Measurements from ENCODE around the gene DNAH3. TPM values are rescaled to one million over a fixed set of nuclear protein-coding genes. Genes with fewer than 3 reads are reported as not detected.
"Not testable (repeated sequence)": the region's sequence is repeated elsewhere in the genome, so short reads cannot be mapped to it uniquely, and the experiment has no call there.

Gene DNAH3
- total RNA-seq, 4 donors from 2014 or later: 0.72 to 1.8 (median 1.4) TPM

DNA sequence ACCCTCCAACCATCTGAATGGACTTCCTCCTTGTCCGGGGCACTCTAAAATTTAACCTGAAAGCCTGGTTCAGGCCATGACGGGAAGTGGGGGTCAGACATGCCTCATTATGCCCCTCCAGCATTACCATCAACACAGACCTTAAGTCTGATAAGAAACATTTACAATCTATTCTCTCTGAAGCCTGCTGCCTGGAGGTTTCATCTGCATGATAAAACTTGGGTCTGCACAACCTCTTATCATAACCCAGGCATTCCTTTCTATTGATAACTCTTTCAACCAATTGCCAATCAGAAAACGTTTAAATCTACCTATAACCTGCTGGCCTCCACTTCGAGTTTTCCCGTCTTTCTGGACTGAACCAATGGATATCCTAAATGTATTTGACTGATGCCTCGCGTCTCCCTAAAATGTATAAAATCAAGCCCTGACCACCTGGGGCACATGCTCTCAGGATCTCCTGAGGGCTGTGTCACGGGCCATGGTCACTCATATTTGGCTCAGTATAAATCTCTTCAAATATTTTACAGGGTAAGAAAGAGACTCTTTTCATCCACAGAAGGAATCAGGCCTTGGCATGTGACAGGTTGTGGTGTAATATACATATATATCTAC is 204.5 kb downstream of the DNAH3 start:
- WGBS, 2 donors: 88 to 89% methylated on average over 8 of the region's 8 CpGs
- no peak for DNase-seq (ENCODE audit: low spot score in 2 of 2)
- H3K4me3 ChIP-seq (ENCODE audit: low read depth, poor library complexity, severe bottlenecking): no peak overlapping the region
- intact Hi-C loops (cut with DNase I; ENCODE audit: low total_unique reads): no loop called here
- TF ChIP-seq, protein P1, sequence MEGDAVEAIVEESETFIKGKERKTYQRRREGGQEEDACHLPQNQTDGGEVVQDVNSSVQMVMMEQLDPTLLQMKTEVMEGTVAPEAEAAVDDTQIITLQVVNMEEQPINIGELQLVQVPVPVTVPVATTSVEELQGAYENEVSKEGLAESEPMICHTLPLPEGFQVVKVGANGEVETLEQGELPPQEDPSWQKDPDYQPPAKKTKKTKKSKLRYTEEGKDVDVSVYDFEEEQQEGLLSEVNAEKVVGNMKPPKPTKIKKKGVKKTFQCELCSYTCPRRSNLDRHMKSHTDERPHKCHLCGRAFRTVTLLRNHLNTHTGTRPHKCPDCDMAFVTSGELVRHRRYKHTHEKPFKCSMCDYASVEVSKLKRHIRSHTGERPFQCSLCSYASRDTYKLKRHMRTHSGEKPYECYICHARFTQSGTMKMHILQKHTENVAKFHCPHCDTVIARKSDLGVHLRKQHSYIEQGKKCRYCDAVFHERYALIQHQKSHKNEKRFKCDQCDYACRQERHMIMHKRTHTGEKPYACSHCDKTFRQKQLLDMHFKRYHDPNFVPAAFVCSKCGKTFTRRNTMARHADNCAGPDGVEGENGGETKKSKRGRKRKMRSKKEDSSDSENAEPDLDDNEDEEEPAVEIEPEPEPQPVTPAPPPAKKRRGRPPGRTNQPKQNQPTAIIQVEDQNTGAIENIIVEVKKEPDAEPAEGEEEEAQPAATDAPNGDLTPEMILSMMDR (IDR thresholded peaks at IDR 0.05): no peak
- TF ChIP-seq POLR2A (IDR thresholded peaks at IDR 0.05): no peak

DNA sequence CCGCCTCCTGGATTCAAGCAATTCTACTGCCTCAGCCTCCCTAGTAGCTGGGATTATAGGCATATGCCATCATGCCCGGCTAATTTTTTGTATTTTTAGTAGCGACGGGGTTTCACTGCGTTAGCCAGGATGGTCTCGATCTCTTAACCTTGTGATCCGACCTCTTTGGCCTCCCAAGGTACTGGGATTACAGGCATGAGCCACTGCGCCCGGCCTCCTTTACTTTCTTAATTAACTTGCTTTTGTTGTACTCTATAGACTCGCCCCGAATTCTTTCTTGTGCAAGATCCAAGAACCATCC is 205.1 kb downstream of the DNAH3 start:
- H3K4me3 ChIP-seq (ENCODE audit: low read depth, poor library complexity, severe bottlenecking); intact Hi-C loops (cut with DNase I; ENCODE audit: low total_unique reads); DNase-seq (ENCODE audit: low spot score in 2 of 2): not testable (repeated sequence)
- WGBS, 2 donors: 93 to 96% methylated on average over 11 of the region's 11 CpGs

DNA sequence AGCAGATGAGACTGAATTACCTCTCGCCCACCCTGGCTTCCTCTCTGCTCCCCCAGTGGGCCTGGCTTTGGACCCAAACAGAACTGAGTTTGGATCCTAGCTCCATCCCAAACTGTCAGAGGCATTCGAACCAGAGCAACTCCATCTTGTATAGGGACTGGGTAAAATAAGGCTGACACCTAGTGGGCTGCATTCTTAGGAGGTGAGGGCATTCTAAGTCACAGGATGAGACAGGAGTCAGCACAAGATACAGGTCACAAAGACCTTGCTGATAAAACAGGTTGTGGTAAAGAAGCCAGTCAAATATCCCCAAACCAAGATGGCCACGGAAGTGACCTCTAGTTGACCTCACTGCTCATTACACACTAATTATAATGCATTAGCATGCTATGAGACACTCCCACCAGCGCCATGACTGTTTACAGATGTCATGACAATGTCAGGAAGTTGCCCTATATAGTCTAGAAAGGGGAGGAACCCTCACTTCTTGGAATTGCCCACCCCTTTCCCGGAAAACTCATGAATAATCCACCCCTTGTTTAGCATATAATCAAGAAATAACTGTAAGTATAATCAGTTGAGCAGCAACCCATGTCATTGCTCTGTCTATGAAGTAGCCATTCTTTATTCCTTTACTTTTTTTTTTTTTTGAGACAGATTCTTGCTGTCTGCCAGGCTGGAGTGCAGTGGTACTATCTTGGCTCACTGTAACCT is 205.6 kb downstream of the DNAH3 start:
- TF ChIP-seq, protein P1 (IDR thresholded peaks at IDR 0.05): no peak
- no peak for TF ChIP-seq POLR2A (IDR thresholded peaks at IDR 0.05)
- intact Hi-C loops (cut with DNase I; ENCODE audit: low total_unique reads): no loop called here
- no peak for DNase-seq (ENCODE audit: low spot score in 2 of 2)

DNA sequence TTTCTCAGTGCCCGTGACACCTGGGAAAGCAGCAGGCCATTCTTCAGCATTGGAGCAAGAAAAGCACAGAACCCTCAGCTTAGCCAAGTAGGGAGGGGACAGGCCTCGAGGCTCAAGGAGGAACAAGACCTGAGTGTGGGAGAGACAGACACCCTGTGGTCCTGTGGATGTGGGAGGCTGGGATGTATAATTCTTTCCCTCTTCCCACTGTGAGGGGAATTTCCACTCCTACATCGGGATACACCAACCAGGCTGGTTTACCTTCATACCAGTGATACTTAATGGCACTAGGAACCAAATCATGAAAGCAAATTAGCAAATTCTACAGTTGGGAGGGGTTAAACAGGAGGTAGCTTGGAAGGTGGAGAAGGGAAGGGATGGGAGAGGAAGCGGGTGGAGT is 208.4 kb downstream of the DNAH3 start:
- DNase-seq (ENCODE audit: low spot score in 2 of 2): no peak
- TF ChIP-seq, protein P1 (IDR thresholded peaks at IDR 0.05): no peak
- no peak for TF ChIP-seq POLR2A (IDR thresholded peaks at IDR 0.05)
- intact Hi-C loops (cut with DNase I; ENCODE audit: low total_unique reads): no loop called here
- 44 to 64% methylated on average over 4 of the region's 4 CpGs for WGBS, 2 donors
- H3K4me3 ChIP-seq (ENCODE audit: low read depth, poor library complexity, severe bottlenecking): no peak overlapping the region

More for the DNA sequence above, 205.6 kb downstream of the DNAH3 start:
- H3K4me3 ChIP-seq (ENCODE audit: low read depth, poor library complexity, severe bottlenecking): no peak overlapping the region
- 82 to 92% methylated on average over 5 of the region's 5 CpGs for WGBS, 2 donors

DNA sequence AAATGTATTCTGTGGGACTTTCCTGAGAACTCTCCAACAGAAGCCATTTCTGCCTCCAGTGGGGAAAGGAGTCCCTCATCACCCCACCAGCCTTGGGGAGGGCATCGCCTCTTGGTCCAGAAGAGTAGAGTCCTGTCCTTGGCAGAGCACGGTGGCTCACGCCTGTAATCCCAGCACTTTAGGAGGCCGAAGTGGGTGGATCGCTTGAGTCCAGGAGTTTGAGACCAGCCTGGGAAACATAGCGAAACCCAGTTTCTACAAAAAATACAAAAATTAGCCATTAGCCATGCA is 209.1 kb downstream of the DNAH3 start:
- intact Hi-C loops (cut with DNase I; ENCODE audit: low total_unique reads): no loop called here
- 93 to 95% methylated on average over 6 of the region's 6 CpGs for WGBS, 2 donors
- TF ChIP-seq, protein P1 (IDR thresholded peaks at IDR 0.05): no peak
- no peak for TF ChIP-seq POLR2A (IDR thresholded peaks at IDR 0.05)
- no peak for DNase-seq (ENCODE audit: low spot score in 2 of 2)
- no peak overlapping the region for H3K4me3 ChIP-seq (ENCODE audit: low read depth, poor library complexity, severe bottlenecking)

DNA sequence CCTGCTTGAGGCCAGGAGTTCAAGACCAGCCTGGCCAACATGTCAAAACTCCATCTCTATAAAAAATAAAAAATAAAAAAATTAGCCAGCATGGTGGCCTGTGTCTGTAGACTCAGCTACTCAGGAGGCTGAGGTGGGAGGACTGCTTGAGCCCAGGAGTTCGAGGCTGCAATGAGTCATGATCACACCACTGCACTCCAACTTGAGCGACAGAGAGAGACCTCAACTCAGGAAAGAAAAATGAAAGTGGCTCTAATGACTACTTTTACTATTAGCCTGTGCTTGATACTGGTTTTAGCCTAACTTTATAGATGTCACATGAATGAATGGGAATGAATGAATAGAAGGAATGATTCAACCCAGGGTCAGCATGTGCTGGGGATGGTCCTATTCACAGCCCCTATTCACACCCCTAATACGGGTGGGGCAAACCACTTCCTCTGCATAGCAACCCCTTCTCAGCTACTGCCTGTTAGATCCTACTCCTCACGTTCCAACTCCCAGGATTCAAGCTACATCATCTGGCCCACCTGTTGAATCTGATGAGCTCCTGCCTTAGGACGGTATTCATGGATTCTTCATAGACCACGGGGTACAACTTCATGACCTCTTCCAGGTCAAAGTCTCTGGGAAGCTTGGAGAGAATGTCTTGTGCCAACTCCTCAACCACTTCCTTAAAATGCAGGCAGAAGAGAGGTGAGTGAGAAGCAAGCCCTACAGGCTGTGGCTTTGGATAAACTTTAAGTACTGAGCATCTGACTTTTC is 209.6 kb downstream of the DNAH3 start:
- H3K4me3 ChIP-seq (ENCODE audit: low read depth, poor library complexity, severe bottlenecking): no peak overlapping the region
- intact Hi-C loops (cut with DNase I; ENCODE audit: low total_unique reads): no loop called here
- TF ChIP-seq POLR2A (IDR thresholded peaks at IDR 0.05): no peak
- TF ChIP-seq, protein P1 (IDR thresholded peaks at IDR 0.05): no peak
- WGBS, 2 donors: 77 to 87% methylated on average over 6 of the region's 6 CpGs
- DNase-seq (ENCODE audit: low spot score in 2 of 2): no peak
